Stimulated activated CD4-positive, alpha-beta T cell treated with anti-CD3 and anti-CD28 coated beads, TNF-alpha, amount 100 ng/mL, for 48 hours (primary cell): ENCODE data around the gene PID1.

Experiments
- DNase-seq, 3 donors: peaks; one replicate each; pipeline ENCODE4 v3.0.0-alpha.2; 2020; ENCODE audit warnings: low read depth in 3 of 3

The PID1 gene

GRCh38 chr2:229270551-229271410 lies at the start of gene PID1:
Gene PID1, minus strand, starts transcription at chr2:229271287. Its CDS starts 244 bp downstream, at chr2:229271043.
- no peak for DNase-seq

- no peak for DNase-seq
These were observed 48.5 kb upstream of the PID1 start for GRCh38 chr2:229319558-229319957.

- DNase-seq: no peak
These were observed 43.0 kb upstream of the PID1 start for GRCh38 chr2:229314117-229314516.

- no peak for DNase-seq
These were observed 42.5 kb upstream of the PID1 start for GRCh38 chr2:229313591-229313990.

- DNase-seq: no peak
These were observed 30.1 kb upstream of the PID1 start for GRCh38 chr2:229301237-229301636.

GRCh38 chr2:229300790-229301189 lies 29.7 kb upstream of the PID1 start:
- no peak for DNase-seq

GRCh38 chr2:229300371-229300770 lies 29.3 kb upstream of the PID1 start:
- DNase-seq: no peak

- DNase-seq: no peak
These were observed 26.2 kb upstream of the PID1 start for GRCh38 chr2:229297247-229297646.

- DNase-seq: no peak
These were observed 25.4 kb upstream of the PID1 start for GRCh38 chr2:229296536-229296935.

GRCh38 chr2:229296016-229296415 lies 24.9 kb upstream of the PID1 start:
- no peak for DNase-seq

GRCh38 chr2:229287823-229288222 lies 16.7 kb upstream of the PID1 start:
- no peak for DNase-seq

GRCh38 chr2:229282758-229283546 lies 11.9 kb upstream of the PID1 start:
- DNase-seq: no peak

GRCh38 chr2:229279516-229279915 lies 8.4 kb upstream of the PID1 start:
- DNase-seq: no peak

- DNase-seq: no peak
These were observed 4.4 kb upstream of the PID1 start for GRCh38 chr2:229275506-229275905.

GRCh38 chr2:229273723-229274338 lies 2.7 kb upstream of the PID1 start:
- DNase-seq: no peak

GRCh38 chr2:229273006-229273722 lies 2.1 kb upstream of the PID1 start:
- no peak for DNase-seq

GRCh38 chr2:229269941-229270340 lies 1.1 kb downstream of the PID1 start:
- DNase-seq: no peak

GRCh38 chr2:229269146-229269545 lies 1.9 kb downstream of the PID1 start:
- DNase-seq: no peak

- DNase-seq: no peak
These were observed 2.5 kb downstream of the PID1 start for GRCh38 chr2:229268626-229269025.

GRCh38 chr2:229267080-229267479 lies 4.0 kb downstream of the PID1 start:
- no peak for DNase-seq

- no peak for DNase-seq
These were observed 5.4 kb downstream of the PID1 start for GRCh38 chr2:229265727-229266126.

- no peak for DNase-seq
These were observed 9.5 kb downstream of the PID1 start for GRCh38 chr2:229261599-229261998.
